ENCODE data around the gene SLC25A29.
"Not testable (repeated sequence)": the region's sequence is repeated elsewhere in the genome, so short reads cannot be mapped to it uniquely, and the experiment has no call there.

The SLC25A29 gene

GRCh38 chr14:100309028-100309737 lies 2.9 kb upstream of the SLC25A29 start:
- no peak for DNase-seq (ENCODE audit: low read depth)
- TF ChIP-seq, protein P1, sequence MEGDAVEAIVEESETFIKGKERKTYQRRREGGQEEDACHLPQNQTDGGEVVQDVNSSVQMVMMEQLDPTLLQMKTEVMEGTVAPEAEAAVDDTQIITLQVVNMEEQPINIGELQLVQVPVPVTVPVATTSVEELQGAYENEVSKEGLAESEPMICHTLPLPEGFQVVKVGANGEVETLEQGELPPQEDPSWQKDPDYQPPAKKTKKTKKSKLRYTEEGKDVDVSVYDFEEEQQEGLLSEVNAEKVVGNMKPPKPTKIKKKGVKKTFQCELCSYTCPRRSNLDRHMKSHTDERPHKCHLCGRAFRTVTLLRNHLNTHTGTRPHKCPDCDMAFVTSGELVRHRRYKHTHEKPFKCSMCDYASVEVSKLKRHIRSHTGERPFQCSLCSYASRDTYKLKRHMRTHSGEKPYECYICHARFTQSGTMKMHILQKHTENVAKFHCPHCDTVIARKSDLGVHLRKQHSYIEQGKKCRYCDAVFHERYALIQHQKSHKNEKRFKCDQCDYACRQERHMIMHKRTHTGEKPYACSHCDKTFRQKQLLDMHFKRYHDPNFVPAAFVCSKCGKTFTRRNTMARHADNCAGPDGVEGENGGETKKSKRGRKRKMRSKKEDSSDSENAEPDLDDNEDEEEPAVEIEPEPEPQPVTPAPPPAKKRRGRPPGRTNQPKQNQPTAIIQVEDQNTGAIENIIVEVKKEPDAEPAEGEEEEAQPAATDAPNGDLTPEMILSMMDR (IDR thresholded peaks at IDR 0.05; ENCODE audit: insufficient read depth, low read depth, low read length, missing control alignments): no peak
- H3K4me3 ChIP-seq (ENCODE audit: low read length): no peak overlapping the region

DNA sequence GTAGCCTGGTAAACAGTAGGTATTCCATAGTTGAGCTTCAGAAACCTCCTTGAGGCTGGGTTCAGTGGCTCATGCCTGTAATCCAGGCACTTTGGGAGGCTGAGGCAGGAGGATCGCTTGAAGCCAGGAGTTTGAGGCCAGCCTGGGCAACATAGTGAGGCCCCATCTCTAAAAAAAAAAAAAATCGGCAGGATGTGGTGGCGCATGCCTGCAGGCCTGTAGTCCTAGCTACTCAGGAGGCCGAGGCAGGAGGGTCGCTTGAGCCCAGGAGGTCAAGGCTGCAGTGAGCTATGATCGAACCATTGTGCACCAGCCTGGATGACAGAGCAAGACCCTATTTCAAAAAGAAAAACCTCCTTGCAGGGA lies 2.2 kb upstream of the SLC25A29 start:
- DNase-seq (ENCODE audit: low read depth); H3K4me3 ChIP-seq (ENCODE audit: low read length): not testable (repeated sequence)

DNA sequence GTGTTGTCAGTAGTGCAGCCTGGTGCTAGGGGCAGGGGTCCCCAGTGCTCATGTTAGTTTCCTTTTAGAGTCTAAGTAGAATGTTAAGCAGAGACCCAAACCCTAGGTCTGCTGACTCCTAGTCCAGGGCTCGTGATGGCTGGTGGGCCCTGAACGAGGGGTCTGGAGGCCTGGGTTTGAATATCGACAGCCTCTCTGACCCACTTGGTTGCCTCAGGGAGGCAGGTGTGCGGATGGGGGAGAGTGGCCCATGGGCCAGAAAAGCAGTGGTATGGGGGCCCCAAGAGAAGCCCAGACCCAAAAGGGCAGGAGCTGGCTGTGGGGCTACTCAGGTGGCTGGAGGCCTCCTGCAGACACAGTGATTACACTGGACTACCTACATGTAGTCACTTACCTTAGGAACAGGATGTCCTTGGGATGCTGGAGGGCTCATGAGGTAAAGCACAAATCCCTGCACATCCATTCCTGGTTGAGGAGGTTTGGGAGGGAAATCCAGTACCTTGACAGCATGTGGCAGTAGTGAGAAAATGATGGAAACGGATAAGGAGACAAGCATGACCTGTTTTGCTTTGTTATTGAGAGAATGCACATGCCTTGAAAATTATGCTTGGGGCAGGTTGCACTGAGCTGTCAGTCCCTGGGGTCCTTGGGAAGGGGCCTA lies 1.7 kb upstream of the SLC25A29 start:
- peak; percentile 41 for DNase-seq (ENCODE audit: low read depth)
- peak overlapping the region; percentile 63 for H3K4me3 ChIP-seq (ENCODE audit: low read length)
- TF ChIP-seq, protein P1 (IDR thresholded peaks at IDR 0.05; ENCODE audit: insufficient read depth, low read depth, low read length, missing control alignments): no peak

- peak overlapping the region; percentile 63 for H3K4me3 ChIP-seq (ENCODE audit: low read length)
- DNase-seq (ENCODE audit: low read depth): peak; percentile 24
Measured at GRCh38 chr14:100306998-100307765, 938 bp upstream of the SLC25A29 start.

GRCh38 chr14:100305324-100306100 lies 732 bp downstream of the SLC25A29 start:
- peak overlapping the region; percentile 59 for H3K4me3 ChIP-seq (ENCODE audit: low read length)
- peak; percentile 39 for DNase-seq (ENCODE audit: low read depth)
- TF ChIP-seq, protein P1 (IDR thresholded peaks at IDR 0.05; ENCODE audit: insufficient read depth, low read depth, low read length, missing control alignments): no peak

More at GRCh38 chr14:100306998-100307765, 938 bp upstream of the SLC25A29 start:
- TF ChIP-seq, protein P1 (IDR thresholded peaks at IDR 0.05; ENCODE audit: insufficient read depth, low read depth, low read length, missing control alignments): no peak

- peak overlapping the region; percentile 59 for H3K4me3 ChIP-seq (ENCODE audit: low read length)
- TF ChIP-seq, protein P1 (IDR thresholded peaks at IDR 0.05; ENCODE audit: insufficient read depth, low read depth, low read length, missing control alignments): no peak
- DNase-seq (ENCODE audit: low read depth): peak; percentile 51
Measured at GRCh38 chr14:100304825-100305323, 1.4 kb downstream of the SLC25A29 start.

Data from epithelial cell of esophagus (primary cell).